ENCODE results near the gene IQCM.

GRCh38 chr4:149708513-149709130, 107.0 kb downstream of the IQCM start:
- TF ChIP-seq CTCF (IDR thresholded peaks at IDR 0.05): no peak
- no peak for TF ChIP-seq POLR2A (IDR thresholded peaks at IDR 0.05)

All from heart left ventricle (tissue), 13 donors.